ENCODE results near the gene HIVEP3.

HIVEP3 gene

GRCh38 chr1:41917076-41917475, 1.6 kb downstream of the HIVEP3 start:
- TF ChIP-seq CTCF (IDR thresholded peaks at IDR 0.05; ENCODE audit: low read depth, low read length, missing control alignments), result no peak
- no peak overlapping the region for H3K4me3 ChIP-seq (ENCODE audit: low read depth, low read length)

GRCh38 chr1:41915786-41916571, 2.7 kb downstream of the HIVEP3 start:
- TF ChIP-seq CTCF (IDR thresholded peaks at IDR 0.05; ENCODE audit: low read depth, low read length, missing control alignments), result no peak
- no peak overlapping the region for H3K4me3 ChIP-seq (ENCODE audit: low read depth, low read length)
- no peak for DNase-seq (ENCODE audit: low read depth)

More at GRCh38 chr1:41917076-41917475, 1.6 kb downstream of the HIVEP3 start:
- DNase-seq (ENCODE audit: low read depth), result no peak

GRCh38 chr1:41914516-41914915, 4.2 kb downstream of the HIVEP3 start:
- no peak for DNase-seq (ENCODE audit: low read depth)
- no peak for TF ChIP-seq CTCF (IDR thresholded peaks at IDR 0.05; ENCODE audit: low read depth, low read length, missing control alignments)
- H3K4me3 ChIP-seq (ENCODE audit: low read depth, low read length), result no peak overlapping the region

- no peak for DNase-seq (ENCODE audit: low read depth)
- TF ChIP-seq CTCF (IDR thresholded peaks at IDR 0.05; ENCODE audit: low read depth, low read length, missing control alignments), result no peak
- no peak overlapping the region for H3K4me3 ChIP-seq (ENCODE audit: low read depth, low read length)
Observed at GRCh38 chr1:41913014-41913413, 5.7 kb downstream of the HIVEP3 start.

GRCh38 chr1:41908288-41908895, 10.3 kb downstream of the HIVEP3 start:
- DNase-seq (ENCODE audit: low read depth), result no peak
- no peak for TF ChIP-seq CTCF (IDR thresholded peaks at IDR 0.05; ENCODE audit: low read depth, low read length, missing control alignments)
- no peak overlapping the region for H3K4me3 ChIP-seq (ENCODE audit: low read depth, low read length)

GRCh38 chr1:41907446-41907845, 11.3 kb downstream of the HIVEP3 start:
- no peak for TF ChIP-seq CTCF (IDR thresholded peaks at IDR 0.05; ENCODE audit: low read depth, low read length, missing control alignments)
- no peak overlapping the region for H3K4me3 ChIP-seq (ENCODE audit: low read depth, low read length)
- DNase-seq (ENCODE audit: low read depth), result no peak

All from GM12864 (cell line).